H9 (cell line): ENCODE results near the gene BTG3. TPM values are rescaled to one million over a fixed set of nuclear protein-coding genes. Genes with fewer than 3 reads are reported as not detected.

Experiments used
- DNase-seq: peaks from one replicate; pipeline ENCODE4 v3.0.0-alpha.2; 2017
- H2AFZ ChIP-seq: one replicate; pipeline ENCODE4 v1.6.1; 2013; ENCODE audit warnings: mild to moderate bottlenecking, low read length, control low read depth, moderate library complexity
- H2AK5ac ChIP-seq: 2 replicates; pipeline ENCODE4 v1.6.1; 2013; ENCODE audit warnings: low read length, control low read depth, mixed read lengths; ENCODE audit not compliant: insufficient read length
- H2BK120ac ChIP-seq: one replicate; pipeline ENCODE4 v1.6.1; 2013; ENCODE audit warnings: low read depth, mild to moderate bottlenecking, low read length, control low read depth, inconsistent platforms; ENCODE audit not compliant: poor library complexity, severe bottlenecking
- H2BK12ac ChIP-seq: 2 replicates; pipeline ENCODE4 v1.6.1; 2013; ENCODE audit warnings: low read length, control low read depth, mixed read lengths, low read depth; ENCODE audit not compliant: insufficient read length
- H2BK15ac ChIP-seq: 2 replicates; pipeline ENCODE4 v1.6.1; 2013; ENCODE audit warnings: low read depth, low read length, control low read depth
- H2BK20ac ChIP-seq: one replicate; pipeline ENCODE4 v1.6.1; 2013; ENCODE audit warnings: low read depth, mild to moderate bottlenecking, low read length, control low read depth, inconsistent platforms; ENCODE audit not compliant: poor library complexity, severe bottlenecking
- H2BK5ac ChIP-seq: 2 replicates; pipeline ENCODE4 v1.6.1; 2013; ENCODE audit warnings: low read length, control low read depth, mixed read lengths; ENCODE audit not compliant: insufficient read length
- H3K14ac ChIP-seq: 2 replicates; pipeline ENCODE4 v1.6.1; 2013; ENCODE audit warnings: low read length, control low read depth; ENCODE audit not compliant: insufficient read depth
- H3K18ac ChIP-seq: 2 replicates; pipeline ENCODE4 v1.6.1; 2013; ENCODE audit warnings: low read depth, mild to moderate bottlenecking, mixed read lengths, low read length, control low read depth; ENCODE audit not compliant: insufficient read length
- H3K23ac ChIP-seq: 2 replicates; pipeline ENCODE4 v1.6.1; 2013; ENCODE audit warnings: low read length, control low read depth, mixed read lengths, low read depth; ENCODE audit not compliant: insufficient read length
- H3K23me2 ChIP-seq: 2 replicates; pipeline ENCODE4 v1.6.1; 2013; ENCODE audit warnings: low read depth, mild to moderate bottlenecking, mixed read lengths, low read length, control low read depth; ENCODE audit not compliant: insufficient read length, poor library complexity, severe bottlenecking
- H3K27ac ChIP-seq: 2 replicates; pipeline ENCODE4 v1.5.1; 2013; ENCODE audit warnings: low read length, control low read depth, mixed read lengths, low read depth; ENCODE audit not compliant: insufficient read length
- H3K27me3 ChIP-seq: 2 replicates; pipeline ENCODE4 v1.6.1; 2013; ENCODE audit warnings: low read length, control low read depth, inconsistent platforms; ENCODE audit not compliant: insufficient read depth
- H3K4ac ChIP-seq: 2 replicates; pipeline ENCODE4 v1.6.1; 2013; ENCODE audit warnings: low read depth, mild to moderate bottlenecking, control low read depth, inconsistent platforms, low read length, moderate library complexity
- H3K4me1 ChIP-seq: 2 replicates; pipeline ENCODE4 v1.6.1; 2013; ENCODE audit warnings: low read length, control low read depth, inconsistent platforms; ENCODE audit not compliant: insufficient read depth
- H3K4me2 ChIP-seq: 2 replicates; pipeline ENCODE4 v1.6.1; 2013; ENCODE audit warnings: low read length, control low read depth, mixed read lengths; ENCODE audit not compliant: insufficient read length, insufficient read depth
- H3K56ac ChIP-seq: 2 replicates; pipeline ENCODE4 v1.6.1; 2013; ENCODE audit warnings: low read depth, mild to moderate bottlenecking, mixed read lengths, low read length, control low read depth; ENCODE audit not compliant: insufficient read length
- H3K79me1 ChIP-seq: 2 replicates; pipeline ENCODE4 v1.6.1; 2013; ENCODE audit warnings: low read depth, mild to moderate bottlenecking, moderate library complexity, low read length, control low read depth, inconsistent platforms; ENCODE audit not compliant: insufficient read depth, poor library complexity, severe bottlenecking
- H3K79me2 ChIP-seq: 2 replicates; pipeline ENCODE4 v1.6.1; 2013; ENCODE audit warnings: low read length, control low read depth, inconsistent platforms; ENCODE audit not compliant: insufficient read depth
- H3K9ac ChIP-seq: 2 replicates; pipeline ENCODE4 v1.6.1; 2013; ENCODE audit warnings: low read length, control low read depth, mixed read lengths; ENCODE audit not compliant: insufficient read length; ENCODE audit errors: extremely low read depth
- H3K9me3 ChIP-seq: one replicate; pipeline ENCODE4 v1.6.1; 2013; ENCODE audit warnings: low read depth, low read length, inconsistent platforms; ENCODE audit not compliant: control insufficient read depth
- H3T11ph ChIP-seq: one replicate; pipeline ENCODE4 v1.6.1; 2013; ENCODE audit warnings: mild to moderate bottlenecking, low read length, control low read depth, inconsistent platforms
- H4K20me1 ChIP-seq: one replicate; pipeline ENCODE4 v1.6.1; 2013; ENCODE audit not compliant: control insufficient read depth, insufficient read length, insufficient read depth
- H4K5ac ChIP-seq: 2 replicates; pipeline ENCODE4 v1.6.1; 2013; ENCODE audit warnings: low read depth, mild to moderate bottlenecking, mixed read lengths, low read length, control low read depth; ENCODE audit not compliant: insufficient read length
- H4K8ac ChIP-seq: replicated peaks from 2 replicates; pipeline ENCODE4 v1.6.1; 2013; ENCODE audit warnings: low read length, control low read depth, mixed read lengths, low read depth; ENCODE audit not compliant: insufficient read length
- H4K91ac ChIP-seq: 2 replicates; pipeline ENCODE4 v1.6.1; 2013; ENCODE audit warnings: low read depth, mild to moderate bottlenecking, moderate library complexity, mixed read lengths, low read length, control low read depth; ENCODE audit not compliant: insufficient read length
- H3K27ac Mint-ChIP-seq, 3 experiments: 2 replicates in 2 of 3; 3 replicates in 1 of 3; pipeline ENCODE4 v1.8.0; 2020 to 2021; ENCODE audit warnings: mixed read lengths in 3 of 3, mild to moderate bottlenecking in 1 of 3, moderate library complexity in 1 of 3
- H3K27me3 Mint-ChIP-seq: 2 replicates; pipeline ENCODE4 v1.8.0; 2021; ENCODE audit warnings: low read depth, mild to moderate bottlenecking, moderate library complexity, mixed read lengths
- H3K36me3 Mint-ChIP-seq, 3 experiments: 2 replicates in 2 of 3; 3 replicates in 1 of 3; pipeline ENCODE4 v1.8.0; 2020 to 2021; ENCODE audit warnings: low read depth in 3 of 3, mixed read lengths in 3 of 3; ENCODE audit not compliant: insufficient read depth in 1 of 3
- H3K4me1 Mint-ChIP-seq, 2 experiments: 2 replicates each; pipeline ENCODE4 v1.8.0; 2020; ENCODE audit warnings: mixed read lengths in 2 of 2
- H3K4me3 Mint-ChIP-seq, 2 experiments: 2 replicates in 1 of 2; 3 replicates in 1 of 2; pipeline ENCODE4 v1.8.0; 2020 to 2021; ENCODE audit warnings: mild to moderate bottlenecking in 2 of 2, mixed read lengths in 2 of 2, moderate library complexity in 1 of 2
- H3K9me3 Mint-ChIP-seq, 2 experiments: 2 replicates in 1 of 2; 3 replicates in 1 of 2; pipeline ENCODE4 v1.8.0; 2020; ENCODE audit warnings: mild to moderate bottlenecking in 2 of 2, mixed read lengths in 2 of 2, moderate library complexity in 1 of 2
- CTCF ChIP-seq: fragments of 200-600 bp; sonication (generic); conservative IDR thresholded peaks from 3 replicates; pipeline ENCODE4 v1.8.0; 2021; ENCODE audit warnings: antibody characterized with exemption, mild to moderate bottlenecking
- WGBS: extraction: QIAGEN DNeasy Blood & Tissue Kit; methylation state at CpG from one replicate; pipeline ENCODE4 v1.1.7; 2013; ENCODE audit warnings: missing lambda C conversion rate, low lambda C conversion rate, mixed read lengths; ENCODE audit not compliant: insufficient read length; ENCODE audit errors: extremely low coverage; 5-methylcytosine and 5-hydroxymethylcytosine counted together
- total RNA-seq: library from RNA; stranded (reverse); gene quantifications from 2 replicates; pipeline ENCODE4 v1.2.1, GENCODE V29; 2021

Gene BTG3
- total RNA-seq, 1 experiment from 2014 or later = 32.2 TPM

- Mint-ChIP-seq H3K9me3 (no peaks in the 10 kb centered on the region), H3K4me3 (peak overlapping the region; percentile 82 to 87)
- H3K9ac ChIP-seq = no peak overlapping the region
Observed at GRCh38 chr21:17610911-17611310, 1.8 kb downstream of the BTG3 start.

More at GRCh38 chr21:17610911-17611310, 1.8 kb downstream of the BTG3 start:
- no peak overlapping the region for H3K14ac ChIP-seq
- DNase-seq = no peak
- peak overlapping the region in 1 of 3 experiments; percentile 63; a peak in 1 of 7 replicates for H3K27ac Mint-ChIP-seq
- no peaks in the 10 kb centered on the region for H3K9me3 ChIP-seq
- H4K8ac ChIP-seq = no peak overlapping the region
- no peak overlapping the region for H2AFZ ChIP-seq
- H3K79me1 ChIP-seq = no peaks in the 10 kb centered on the region
- no peak overlapping the region for H3K4ac ChIP-seq
- peaks cover 13% of the 10 kb centered on the region; the same call in 1 of the 2 replicates for H3K79me2 ChIP-seq
- no peaks in the 10 kb centered on the region for H4K20me1 ChIP-seq
- H2BK20ac ChIP-seq = no peak overlapping the region
- no peaks in the 10 kb centered on the region for H3K27me3 ChIP-seq
- peak overlapping the region; percentile 83 for H3K4me2 ChIP-seq
- H3K36me3 Mint-ChIP-seq = peaks cover 9 to 34% (median 31%) of the 10 kb centered on the region in 3 experiments; a peak in 6 of 7 replicates
- no peak overlapping the region for H3K56ac ChIP-seq
- no peak for TF ChIP-seq CTCF
- WGBS = no CpG with 5 or more reads among the region's 9 CpGs
- no peak overlapping the region for H4K5ac ChIP-seq
- no peak overlapping the region for H3K18ac ChIP-seq
- no peaks in the 10 kb centered on the region for H3K4me1 ChIP-seq
- no peak overlapping the region for H2BK5ac ChIP-seq
- peak overlapping the region; percentile 86; the same call in 1 of the 2 replicates for H2BK15ac ChIP-seq
- no peak overlapping the region for H4K91ac ChIP-seq
- peaks cover 16 to 25% of the 10 kb centered on the region in 2 experiments for H3K4me1 Mint-ChIP-seq
- H3K23ac ChIP-seq = no peak overlapping the region
- H2AK5ac ChIP-seq = no peak overlapping the region
- H3K27me3 Mint-ChIP-seq = peaks cover 8% of the 10 kb centered on the region
- H2BK12ac ChIP-seq = no peak overlapping the region
- no peak overlapping the region for H3T11ph ChIP-seq
- peaks cover 10% of the 10 kb centered on the region for H3K23me2 ChIP-seq
- H3K27ac ChIP-seq = no peak overlapping the region
- H2BK120ac ChIP-seq = no peak overlapping the region
